A673 (cell line): ENCODE measurements around the gene POM121L2. TPM values are rescaled to one million over a fixed set of nuclear protein-coding genes. Genes with fewer than 3 reads are reported as not detected.
"Not testable (repeated sequence)": the region's sequence is repeated elsewhere in the genome, so short reads cannot be mapped to it uniquely, and the experiment has no call there.

Experiments used
- BruUV-seq: library from RNA; stranded (reverse); fragments of 400-500 nt; replicated peaks from 2 replicates; lab custom pipeline; 2021; lab: Mats Ljungman, UMichigan
- CTCF ChIA-PET: fragments of 300-600 bp; sonication (Branson Sonifier 250); formaldehyde crosslinking; loops from one replicate; lab custom pipeline; 2022; ENCODE audit warnings: antibody characterized with exemption; lab: Charles Lee
- POLR2A ChIA-PET: fragments of 300-600 bp; sonication (Branson Sonifier 250); formaldehyde crosslinking; loops from one replicate; lab custom pipeline; 2022; ENCODE audit warnings: antibody characterized with exemption; ENCODE audit not compliant: low non-redundant PET; lab: Charles Lee
- DNase-seq: peaks from one replicate; pipeline ENCODE4 v3.0.0-alpha.2; 2015; ENCODE audit warnings: low spot score
- H3K27ac ChIP-seq: fragments of 200-600 bp; sonication (generic); 2 replicates; pipeline ENCODE4 v1.5.1; 2016; ENCODE audit warnings: mixed run types, low read depth, mild to moderate bottlenecking, mixed read lengths, antibody characterized with exemption, low read length; ENCODE audit not compliant: poor library complexity, severe bottlenecking
- H3K27me3 ChIP-seq: fragments of 200-600 bp; sonication (generic); replicated peaks from 2 replicates; pipeline ENCODE4 v1.6.1; 2017; ENCODE audit warnings: mixed run types, low read depth, mild to moderate bottlenecking, mixed read lengths, antibody characterized with exemption, low read length; ENCODE audit not compliant: insufficient read depth, poor library complexity
- H3K36me3 ChIP-seq: fragments of 200-600 bp; sonication (generic); 2 replicates; pipeline ENCODE4 v1.6.1; 2016; ENCODE audit warnings: mixed run types, mild to moderate bottlenecking, mixed read lengths, antibody characterized with exemption, low read length; ENCODE audit not compliant: insufficient read depth, poor library complexity, severe bottlenecking
- H3K4me1 ChIP-seq: fragments of 200-600 bp; sonication (generic); 2 replicates; pipeline ENCODE4 v1.6.1; 2017; ENCODE audit warnings: mixed run types, mild to moderate bottlenecking, mixed read lengths, antibody characterized with exemption, low read length; ENCODE audit not compliant: insufficient read depth, poor library complexity, severe bottlenecking
- H3K4me3 ChIP-seq: fragments of 200-600 bp; sonication (generic); 2 replicates; pipeline ENCODE4 v1.5.1; 2016; ENCODE audit warnings: low read depth, mixed run types, mild to moderate bottlenecking, mixed read lengths, low read length; ENCODE audit not compliant: poor library complexity, severe bottlenecking
- H3K9me3 ChIP-seq: fragments of 200-600 bp; sonication (generic); 2 replicates; pipeline ENCODE4 v1.6.1; 2016; ENCODE audit warnings: mixed run types, low read depth, mild to moderate bottlenecking, mixed read lengths, antibody characterized with exemption, low read length; ENCODE audit not compliant: poor library complexity, severe bottlenecking
- CTCF ChIP-seq: fragments of 300-800, 200-600 bp; sonication (generic); conservative IDR thresholded peaks from 2 replicates; pipeline ENCODE4 v1.5.1; 2017; ENCODE audit warnings: low read depth, mild to moderate bottlenecking, antibody characterized with exemption, low read length, moderate library complexity, mixed read lengths
- EZH2 ChIP-seq: fragments of 200-600 bp; sonication (generic); IDR thresholded peaks from 2 replicates; pipeline ENCODE4 v1.6.1; 2017; ENCODE audit warnings: borderline replicate concordance, low read depth, mild to moderate bottlenecking, mixed read lengths, antibody characterized with exemption, low read length; ENCODE audit not compliant: poor library complexity, severe bottlenecking
- intact Hi-C: fragments of 100-400 bp; cut with micrococcal nuclease; formaldehyde crosslinking; loops from one replicate; pipeline ENCODE4 v1.10.0; 2022; ENCODE audit not compliant: unreplicated experiment
- total RNA-seq: library from RNA; stranded (reverse); gene quantifications from 2 replicates; pipeline ENCODE4 v1.2.3, GENCODE V29; 2021

POM121L2 gene
- total RNA-seq, 1 experiment from 2014 or later: not detected

- Histone ChIP-seq H3K27me3 (no peaks in the 10 kb centered on the region), H3K27ac (no peak overlapping the region), H3K9me3 (no peaks in the 10 kb centered on the region), H3K4me1 (no peaks in the 10 kb centered on the region), H3K4me3 (no peak overlapping the region), H3K36me3 (no peaks in the 10 kb centered on the region)
- BruUV-seq: no TSS peak
- CTCF ChIA-PET: no interaction called here
- no peak for DNase-seq
- POLR2A ChIA-PET: no interaction called here
- no peak for TF ChIP-seq CTCF
- no peak for TF ChIP-seq EZH2
- intact Hi-C loops: no loop called here
Measured at GRCh38 chr6:27267857-27268434, 44.1 kb downstream of the POM121L2 start.

GRCh38 chr6:27267003-27267402, 45.1 kb downstream of the POM121L2 start:
- intact Hi-C loops, DNase-seq, H3K27ac ChIP-seq, BruUV-seq, H3K4me1 ChIP-seq, H3K4me3 ChIP-seq, H3K36me3 ChIP-seq, CTCF ChIA-PET, H3K9me3 ChIP-seq, H3K27me3 ChIP-seq, POLR2A ChIA-PET: not testable (repeated sequence)

GRCh38 chr6:27263886-27264285, 48.2 kb downstream of the POM121L2 start:
- DNase-seq: no peak
- intact Hi-C loops: no loop called here
- ChIA-PET POLR2A (no interaction called here), CTCF (no interaction called here)
- Histone ChIP-seq H3K27me3 (no peaks in the 10 kb centered on the region), H3K9me3 (no peaks in the 10 kb centered on the region), H3K36me3 (no peaks in the 10 kb centered on the region), H3K4me3 (no peak overlapping the region), H3K4me1 (no peaks in the 10 kb centered on the region), H3K27ac (no peak overlapping the region)
- BruUV-seq: no TSS peak
- TF ChIP-seq EZH2: no peak
- no peak for TF ChIP-seq CTCF

- Histone ChIP-seq H3K4me3 (no peak overlapping the region), H3K9me3 (no peaks in the 10 kb centered on the region), H3K4me1 (no peaks in the 10 kb centered on the region), H3K27me3 (no peaks in the 10 kb centered on the region), H3K36me3 (no peaks in the 10 kb centered on the region), H3K27ac (no peak overlapping the region)
- ChIA-PET CTCF (no interaction called here), POLR2A (no interaction called here)
- no TSS peak for BruUV-seq
- no peak for DNase-seq
- intact Hi-C loops: no loop called here
- TF ChIP-seq EZH2: no peak
- TF ChIP-seq CTCF: no peak
Measured at GRCh38 chr6:27260836-27261375, 51.2 kb downstream of the POM121L2 start.
